ENCODE data around the gene OR5B12.

The OR5B12 gene

DNA sequence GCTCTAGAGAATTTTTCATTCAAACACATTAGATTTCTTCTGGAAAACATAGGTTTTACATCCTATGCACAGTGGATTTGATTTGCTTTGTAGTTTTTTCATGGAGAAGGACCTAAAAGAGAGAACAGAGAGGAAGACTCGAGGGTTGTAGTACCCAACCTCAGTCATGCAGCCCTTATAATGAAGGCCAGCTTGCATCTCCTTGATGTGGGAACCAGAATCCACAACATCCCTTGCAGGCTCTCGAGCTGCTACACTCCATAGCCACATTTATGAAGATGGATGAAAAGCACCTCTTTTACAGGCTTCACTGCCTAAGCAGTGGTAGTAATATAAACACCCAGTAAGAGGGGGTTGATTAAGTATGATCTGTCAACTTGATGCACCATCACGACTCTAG lies 9.5 kb upstream of the OR5B12 start:
- ChIA-PET CTCF (no interaction called here), POLR2A (ENCODE audit: low non-redundant PET) (no interaction called here)
- no peak for DNase-seq (ENCODE audit: low spot score)
- no peak overlapping the region for H3K27ac ChIP-seq
- TF ChIP-seq, protein P1, sequence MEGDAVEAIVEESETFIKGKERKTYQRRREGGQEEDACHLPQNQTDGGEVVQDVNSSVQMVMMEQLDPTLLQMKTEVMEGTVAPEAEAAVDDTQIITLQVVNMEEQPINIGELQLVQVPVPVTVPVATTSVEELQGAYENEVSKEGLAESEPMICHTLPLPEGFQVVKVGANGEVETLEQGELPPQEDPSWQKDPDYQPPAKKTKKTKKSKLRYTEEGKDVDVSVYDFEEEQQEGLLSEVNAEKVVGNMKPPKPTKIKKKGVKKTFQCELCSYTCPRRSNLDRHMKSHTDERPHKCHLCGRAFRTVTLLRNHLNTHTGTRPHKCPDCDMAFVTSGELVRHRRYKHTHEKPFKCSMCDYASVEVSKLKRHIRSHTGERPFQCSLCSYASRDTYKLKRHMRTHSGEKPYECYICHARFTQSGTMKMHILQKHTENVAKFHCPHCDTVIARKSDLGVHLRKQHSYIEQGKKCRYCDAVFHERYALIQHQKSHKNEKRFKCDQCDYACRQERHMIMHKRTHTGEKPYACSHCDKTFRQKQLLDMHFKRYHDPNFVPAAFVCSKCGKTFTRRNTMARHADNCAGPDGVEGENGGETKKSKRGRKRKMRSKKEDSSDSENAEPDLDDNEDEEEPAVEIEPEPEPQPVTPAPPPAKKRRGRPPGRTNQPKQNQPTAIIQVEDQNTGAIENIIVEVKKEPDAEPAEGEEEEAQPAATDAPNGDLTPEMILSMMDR (conservative IDR thresholded peaks at IDR 0.05; ENCODE audit: low read depth): no peak

DNA sequence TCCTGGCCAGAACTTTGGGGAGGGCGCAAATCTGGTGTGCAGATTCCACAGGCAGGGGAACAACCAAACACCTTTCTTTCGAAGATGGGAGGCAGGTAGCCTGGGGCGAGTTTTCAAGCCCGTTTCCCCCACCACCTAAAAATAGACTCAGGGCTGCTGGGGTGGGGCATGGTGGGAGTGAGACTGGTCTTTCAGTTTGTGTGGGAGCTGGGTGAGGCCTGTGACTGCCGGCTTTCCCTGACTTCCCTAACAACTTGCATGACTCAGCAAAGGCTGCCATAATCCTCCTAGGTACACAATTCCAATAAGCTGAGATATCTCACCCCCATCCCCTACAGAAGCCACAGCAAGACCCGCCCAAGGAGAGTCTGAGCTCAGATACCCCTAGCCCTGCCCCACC lies 4.3 kb upstream of the OR5B12 start:
- POLR2A ChIA-PET (ENCODE audit: low non-redundant PET): no interaction called here
- no peak for DNase-seq (ENCODE audit: low spot score)
- TF ChIP-seq, protein P1 (conservative IDR thresholded peaks at IDR 0.05; ENCODE audit: low read depth): no peak
- H3K27ac ChIP-seq: no peak overlapping the region
- CTCF ChIA-PET: no interaction called here

DNA sequence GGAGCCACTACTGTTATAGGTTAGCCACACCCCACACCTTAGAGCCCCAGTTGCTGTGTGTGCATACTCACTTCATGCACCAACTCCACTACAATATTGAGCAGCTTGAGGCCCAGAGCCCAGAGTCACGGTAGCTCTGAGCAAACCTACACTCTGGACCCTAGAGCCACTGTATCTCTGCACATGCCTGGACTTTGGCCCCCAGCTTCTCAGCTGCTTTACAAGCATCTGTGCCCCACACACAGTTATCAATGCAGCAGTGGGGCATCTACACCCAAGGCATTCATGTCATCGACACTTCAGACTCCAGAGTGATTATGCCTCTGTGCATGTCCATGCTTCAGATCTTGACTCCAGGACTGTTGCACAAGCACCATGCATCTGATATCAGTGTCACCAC lies 2.3 kb upstream of the OR5B12 start:
- ChIA-PET POLR2A (ENCODE audit: low non-redundant PET) (no interaction called here), CTCF (no interaction called here)

DNA sequence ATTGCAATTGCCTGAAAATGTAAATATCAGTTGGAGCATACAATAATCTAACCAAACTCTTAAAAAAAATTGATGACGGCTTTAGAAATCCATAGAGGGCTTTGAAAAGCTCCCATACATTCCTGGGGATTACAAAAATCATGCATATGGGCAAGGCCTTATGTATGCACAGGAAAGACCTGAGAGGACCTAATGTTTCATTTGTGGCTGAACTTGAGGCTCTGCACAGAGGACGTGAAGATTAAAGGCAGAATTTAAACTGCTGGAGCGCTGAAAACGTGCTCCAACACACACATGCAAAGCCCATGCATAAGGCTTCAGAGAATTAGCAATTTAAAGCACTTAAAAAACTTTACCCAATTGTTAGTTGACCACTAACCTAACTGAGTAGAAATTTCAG lies 3.5 kb downstream of the OR5B12 start:
- no peak overlapping the region for H3K27ac ChIP-seq
- CTCF ChIA-PET: no interaction called here
- DNase-seq (ENCODE audit: low spot score): no peak
- TF ChIP-seq, protein P1 (conservative IDR thresholded peaks at IDR 0.05; ENCODE audit: low read depth): no peak
- POLR2A ChIA-PET (ENCODE audit: low non-redundant PET): no interaction called here

More for the DNA sequence above, 2.3 kb upstream of the OR5B12 start:
- TF ChIP-seq, protein P1 (conservative IDR thresholded peaks at IDR 0.05; ENCODE audit: low read depth): no peak
- DNase-seq (ENCODE audit: low spot score): no peak
- no peak overlapping the region for H3K27ac ChIP-seq

DNA sequence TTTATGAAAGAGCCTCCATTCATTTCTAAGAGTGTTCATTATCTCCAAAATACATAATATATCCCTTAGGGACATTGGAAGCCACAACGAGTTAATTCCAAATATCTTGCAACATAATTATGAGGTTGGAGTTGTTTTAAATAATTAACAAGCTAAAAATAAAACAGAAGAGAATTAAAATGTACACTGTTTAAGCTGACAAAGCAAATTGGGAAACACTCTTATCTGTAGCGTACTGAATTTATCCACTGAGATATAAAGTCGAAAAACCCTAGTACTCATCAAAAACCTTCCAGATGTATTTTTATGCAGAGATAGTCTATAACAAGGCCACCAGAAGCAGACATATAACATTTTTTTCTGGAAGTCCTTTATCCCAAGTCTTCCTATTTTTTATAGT lies 7.8 kb downstream of the OR5B12 start:
- ChIA-PET POLR2A (ENCODE audit: low non-redundant PET) (no interaction called here), CTCF (no interaction called here)
- TF ChIP-seq, protein P1 (conservative IDR thresholded peaks at IDR 0.05; ENCODE audit: low read depth): no peak
- H3K27ac ChIP-seq: no peak overlapping the region
- DNase-seq (ENCODE audit: low spot score): no peak

DNA sequence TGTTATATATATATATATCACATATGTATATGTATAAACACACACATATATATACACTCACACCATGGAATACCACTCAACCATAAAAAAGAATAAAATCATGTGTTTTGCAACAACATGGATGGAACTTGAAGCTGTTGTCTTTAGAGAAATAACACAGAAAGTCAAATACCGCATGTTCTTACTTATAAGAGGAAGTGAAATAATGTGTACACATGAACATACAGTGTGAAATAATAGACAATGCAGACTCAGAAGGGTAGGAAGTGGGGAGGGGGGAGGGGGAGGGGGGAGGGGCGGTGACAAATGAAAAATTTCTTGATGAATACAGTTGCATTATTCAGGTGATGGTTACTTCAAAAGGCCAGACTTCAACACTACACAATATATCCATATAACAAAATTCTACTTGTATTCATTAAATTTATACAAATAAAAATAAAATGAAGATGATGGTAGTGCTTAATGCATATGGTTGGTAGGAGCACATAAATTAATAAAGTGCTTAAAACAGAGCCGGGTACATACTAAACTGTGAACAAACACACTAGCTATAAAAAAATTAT lies 8.3 kb downstream of the OR5B12 start:
- POLR2A ChIA-PET (ENCODE audit: low non-redundant PET): no interaction called here
- CTCF ChIA-PET: no interaction called here
- H3K27ac ChIP-seq: no peak overlapping the region
- TF ChIP-seq, protein P1 (conservative IDR thresholded peaks at IDR 0.05; ENCODE audit: low read depth): no peak
- no peak for DNase-seq (ENCODE audit: low spot score)

DNA sequence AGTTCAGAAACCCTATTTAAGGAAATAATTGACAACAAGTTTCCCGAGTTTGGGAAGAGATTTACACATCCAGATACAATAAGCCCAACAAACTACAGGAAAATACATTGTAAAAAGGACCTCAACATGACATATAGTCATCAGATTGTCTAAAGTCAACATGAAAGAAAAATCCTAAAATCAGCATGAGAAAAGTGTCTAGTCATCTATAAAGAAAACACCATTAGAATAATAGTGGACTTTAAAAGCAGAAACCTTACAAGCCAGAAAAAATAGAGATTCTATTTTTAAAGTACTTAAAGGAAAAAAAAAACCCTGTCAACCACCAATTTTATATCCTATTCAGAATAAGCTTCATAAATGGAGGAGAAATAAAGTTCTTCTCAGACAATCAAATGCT lies 12.8 kb downstream of the OR5B12 start:
- no peak for DNase-seq (ENCODE audit: low spot score)
- H3K27ac ChIP-seq: no peak overlapping the region
- ChIA-PET POLR2A (ENCODE audit: low non-redundant PET) (no interaction called here), CTCF (interaction anchor here (0.7 kb wide), 1 partner anchor 369 kb away, joined by 4 read pairs; no protein-coding TSS in a partner anchor)
- TF ChIP-seq, protein P1 (conservative IDR thresholded peaks at IDR 0.05; ENCODE audit: low read depth): no peak
